ENCODE results near the gene SFTA2.

DNA sequence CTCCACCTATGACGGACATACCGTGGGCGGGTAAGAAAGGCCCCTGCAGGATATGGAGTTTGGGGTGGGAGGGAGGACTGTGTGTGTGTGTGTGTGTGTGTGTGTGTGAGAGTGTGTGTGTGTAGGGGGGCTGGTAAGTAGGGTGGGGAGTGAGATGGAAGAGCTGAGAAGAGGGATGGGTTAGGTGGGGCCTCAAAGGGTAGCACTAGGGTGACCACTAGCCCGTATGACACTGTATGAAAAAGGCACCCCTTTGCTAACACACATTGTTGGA, 40.6 kb downstream of the SFTA2 start:
- TF ChIP-seq POLR2AphosphoS5 (IDR thresholded peaks at IDR 0.05; ENCODE audit: low read length) (no peak), EZH2 (IDR thresholded peaks at IDR 0.05; ENCODE audit: borderline replicate concordance, control insufficient read depth, low read depth, low read length) (no peak), FOXK2 (IDR thresholded peaks at IDR 0.05) (no peak), KLF5 (IDR thresholded peaks at IDR 0.05; ENCODE audit: partially characterized antibody) (no peak), BRCA1 (IDR thresholded peaks at IDR 0.05; ENCODE audit: low read depth, low read length) (no peak), POLR2A (IDR thresholded peaks at IDR 0.05; ENCODE audit: low read depth, low read length) (no peak), NFXL1 (IDR thresholded peaks at IDR 0.05; ENCODE audit: borderline replicate concordance) (no peak), SIX5 (IDR thresholded peaks at IDR 0.05; ENCODE audit: low read depth, low read length, severe bottlenecking) (no peak)
- TF ChIP-seq, protein P1, sequence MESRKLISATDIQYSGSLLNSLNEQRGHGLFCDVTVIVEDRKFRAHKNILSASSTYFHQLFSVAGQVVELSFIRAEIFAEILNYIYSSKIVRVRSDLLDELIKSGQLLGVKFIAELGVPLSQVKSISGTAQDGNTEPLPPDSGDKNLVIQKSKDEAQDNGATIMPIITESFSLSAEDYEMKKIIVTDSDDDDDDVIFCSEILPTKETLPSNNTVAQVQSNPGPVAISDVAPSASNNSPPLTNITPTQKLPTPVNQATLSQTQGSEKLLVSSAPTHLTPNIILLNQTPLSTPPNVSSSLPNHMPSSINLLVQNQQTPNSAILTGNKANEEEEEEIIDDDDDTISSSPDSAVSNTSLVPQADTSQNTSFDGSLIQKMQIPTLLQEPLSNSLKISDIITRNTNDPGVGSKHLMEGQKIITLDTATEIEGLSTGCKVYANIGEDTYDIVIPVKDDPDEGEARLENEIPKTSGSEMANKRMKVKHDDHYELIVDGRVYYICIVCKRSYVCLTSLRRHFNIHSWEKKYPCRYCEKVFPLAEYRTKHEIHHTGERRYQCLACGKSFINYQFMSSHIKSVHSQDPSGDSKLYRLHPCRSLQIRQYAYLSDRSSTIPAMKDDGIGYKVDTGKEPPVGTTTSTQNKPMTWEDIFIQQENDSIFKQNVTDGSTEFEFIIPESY (IDR thresholded peaks at IDR 0.05): no peak
- TF ChIP-seq, protein P2, sequence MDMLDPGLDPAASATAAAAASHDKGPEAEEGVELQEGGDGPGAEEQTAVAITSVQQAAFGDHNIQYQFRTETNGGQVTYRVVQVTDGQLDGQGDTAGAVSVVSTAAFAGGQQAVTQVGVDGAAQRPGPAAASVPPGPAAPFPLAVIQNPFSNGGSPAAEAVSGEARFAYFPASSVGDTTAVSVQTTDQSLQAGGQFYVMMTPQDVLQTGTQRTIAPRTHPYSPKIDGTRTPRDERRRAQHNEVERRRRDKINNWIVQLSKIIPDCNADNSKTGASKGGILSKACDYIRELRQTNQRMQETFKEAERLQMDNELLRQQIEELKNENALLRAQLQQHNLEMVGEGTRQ (IDR thresholded peaks at IDR 0.05; ENCODE audit: borderline replicate concordance, low read depth, low read length): no peak
- TF ChIP-seq, protein P3, sequence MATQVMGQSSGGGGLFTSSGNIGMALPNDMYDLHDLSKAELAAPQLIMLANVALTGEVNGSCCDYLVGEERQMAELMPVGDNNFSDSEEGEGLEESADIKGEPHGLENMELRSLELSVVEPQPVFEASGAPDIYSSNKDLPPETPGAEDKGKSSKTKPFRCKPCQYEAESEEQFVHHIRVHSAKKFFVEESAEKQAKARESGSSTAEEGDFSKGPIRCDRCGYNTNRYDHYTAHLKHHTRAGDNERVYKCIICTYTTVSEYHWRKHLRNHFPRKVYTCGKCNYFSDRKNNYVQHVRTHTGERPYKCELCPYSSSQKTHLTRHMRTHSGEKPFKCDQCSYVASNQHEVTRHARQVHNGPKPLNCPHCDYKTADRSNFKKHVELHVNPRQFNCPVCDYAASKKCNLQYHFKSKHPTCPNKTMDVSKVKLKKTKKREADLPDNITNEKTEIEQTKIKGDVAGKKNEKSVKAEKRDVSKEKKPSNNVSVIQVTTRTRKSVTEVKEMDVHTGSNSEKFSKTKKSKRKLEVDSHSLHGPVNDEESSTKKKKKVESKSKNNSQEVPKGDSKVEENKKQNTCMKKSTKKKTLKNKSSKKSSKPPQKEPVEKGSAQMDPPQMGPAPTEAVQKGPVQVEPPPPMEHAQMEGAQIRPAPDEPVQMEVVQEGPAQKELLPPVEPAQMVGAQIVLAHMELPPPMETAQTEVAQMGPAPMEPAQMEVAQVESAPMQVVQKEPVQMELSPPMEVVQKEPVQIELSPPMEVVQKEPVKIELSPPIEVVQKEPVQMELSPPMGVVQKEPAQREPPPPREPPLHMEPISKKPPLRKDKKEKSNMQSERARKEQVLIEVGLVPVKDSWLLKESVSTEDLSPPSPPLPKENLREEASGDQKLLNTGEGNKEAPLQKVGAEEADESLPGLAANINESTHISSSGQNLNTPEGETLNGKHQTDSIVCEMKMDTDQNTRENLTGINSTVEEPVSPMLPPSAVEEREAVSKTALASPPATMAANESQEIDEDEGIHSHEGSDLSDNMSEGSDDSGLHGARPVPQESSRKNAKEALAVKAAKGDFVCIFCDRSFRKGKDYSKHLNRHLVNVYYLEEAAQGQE (IDR thresholded peaks at IDR 0.05; ENCODE audit: low read depth, low read length): no peak
